Central memory CD8-positive, alpha-beta T cell (primary cell): ENCODE results near the gene USP36.
"Not testable (repeated sequence)": the region's sequence is repeated elsewhere in the genome, so short reads cannot be mapped to it uniquely, and the experiment has no call there.

ENCODE experiments used
- ATAC-seq: fragments of 150-1000 bp; cut with Tn5 transposase; replicated peaks from 2 replicates; pipeline ENCODE4 v1.10.0; 2022; ENCODE audit warnings: mild to moderate bottlenecking, moderate FRiP score, moderate number of reproducible peaks; ENCODE audit not compliant: poor library complexity, severe bottlenecking; ENCODE audit errors: extremely low read depth
- DNase-seq, 2 donors: peaks; one replicate each; pipeline ENCODE4 v3.0.0; 2021; ENCODE audit warnings: low spot score in 2 of 2
- H3K27ac Mint-ChIP-seq: one replicate; pipeline ENCODE4 v1.8.0; 2022; ENCODE audit warnings: low read depth, mild to moderate bottlenecking, moderate library complexity, mixed read lengths
- H3K27me3 Mint-ChIP-seq: one replicate; pipeline ENCODE4 v1.8.0; 2022; ENCODE audit warnings: mixed read lengths
- H3K36me3 Mint-ChIP-seq: one replicate; pipeline ENCODE4 v1.8.0; 2022; ENCODE audit warnings: mild to moderate bottlenecking, moderate library complexity, mixed read lengths; ENCODE audit not compliant: insufficient read depth
- H3K4me1 Mint-ChIP-seq: one replicate; pipeline ENCODE4 v1.8.0; 2022; ENCODE audit warnings: mixed read lengths
- H3K4me3 Mint-ChIP-seq: one replicate; pipeline ENCODE4 v1.8.0; 2022; ENCODE audit warnings: mild to moderate bottlenecking, moderate library complexity, mixed read lengths
- H3K9me3 Mint-ChIP-seq: one replicate; pipeline ENCODE4 v1.8.0; 2022; ENCODE audit warnings: mixed read lengths

The USP36 gene

DNA sequence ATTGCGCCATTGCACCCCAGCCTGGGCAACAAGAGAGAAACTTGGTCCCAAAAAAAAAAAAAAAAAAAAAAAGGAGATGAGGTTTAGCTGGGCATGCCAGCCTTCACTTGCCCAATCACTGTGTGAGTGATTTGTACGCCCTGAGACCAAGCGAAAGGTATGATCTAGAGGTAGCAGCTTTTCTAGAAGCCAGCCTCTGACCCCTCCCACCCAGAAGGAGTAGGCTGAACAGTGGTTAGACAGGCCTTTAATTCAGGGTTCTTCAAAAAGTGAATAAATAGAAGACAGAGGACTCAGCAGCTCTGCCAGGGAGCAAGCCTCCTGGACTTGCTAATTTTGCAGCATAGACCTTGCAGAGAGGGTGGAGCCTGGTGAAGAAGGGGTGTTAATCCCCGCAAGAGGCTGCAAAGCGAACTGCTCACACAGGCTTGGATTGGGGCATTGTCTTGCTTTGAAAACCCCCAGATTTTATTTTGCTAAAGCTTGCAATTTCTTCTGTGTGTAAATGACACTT, 51.4 kb downstream of the USP36 start:
- Mint-ChIP-seq H3K36me3 (peaks cover 31% of the 10 kb centered on the region), H3K27ac (peak overlapping the region; percentile 73), H3K27me3 (no peaks in the 10 kb centered on the region), H3K9me3 (no peaks in the 10 kb centered on the region), H3K4me3 (peak overlapping the region; percentile 46), H3K4me1 (peaks cover 58% of the 10 kb centered on the region)
- ATAC-seq: peak; percentile 54
- no peak for DNase-seq

DNA sequence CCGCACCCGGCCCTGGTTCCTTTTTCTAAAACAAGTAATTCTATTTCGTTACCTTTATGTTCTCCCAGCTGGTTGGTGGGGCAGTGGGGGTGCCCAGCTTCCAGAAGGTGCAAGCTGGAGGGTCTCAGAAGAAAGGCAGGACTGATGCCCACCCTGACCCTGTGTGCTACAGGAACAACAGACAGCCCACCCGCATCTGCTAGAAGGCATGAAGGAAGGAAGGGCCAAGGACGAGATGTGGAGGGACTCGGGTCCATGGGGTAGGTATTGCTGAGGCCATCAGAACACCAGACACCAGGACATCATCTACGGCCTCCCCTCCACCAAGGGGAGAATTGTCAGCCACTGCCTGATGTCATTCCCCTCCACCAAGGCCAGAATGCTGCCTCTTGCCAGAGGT, 52.2 kb downstream of the USP36 start:
- peak overlapping the region; percentile 71 for H3K27ac Mint-ChIP-seq
- no peaks in the 10 kb centered on the region for H3K27me3 Mint-ChIP-seq
- H3K4me3 Mint-ChIP-seq: no peak overlapping the region
- DNase-seq: no peak
- no peak for ATAC-seq
- H3K4me1 Mint-ChIP-seq: peaks cover 58% of the 10 kb centered on the region
- H3K9me3 Mint-ChIP-seq: no peaks in the 10 kb centered on the region
- peaks cover 23% of the 10 kb centered on the region for H3K36me3 Mint-ChIP-seq

- peak overlapping the region; percentile 34 for H3K4me3 Mint-ChIP-seq
- H3K27me3 Mint-ChIP-seq: no peaks in the 10 kb centered on the region
- H3K27ac Mint-ChIP-seq: peak overlapping the region; percentile 46
- peaks cover 56% of the 10 kb centered on the region for H3K4me1 Mint-ChIP-seq
- no peaks in the 10 kb centered on the region for H3K9me3 Mint-ChIP-seq
- H3K36me3 Mint-ChIP-seq: peaks cover 23% of the 10 kb centered on the region
- no peak for ATAC-seq
- no peak for DNase-seq
Observed at GRCh38 chr17:78787444-78787843, 53.2 kb downstream of the USP36 start.

DNA sequence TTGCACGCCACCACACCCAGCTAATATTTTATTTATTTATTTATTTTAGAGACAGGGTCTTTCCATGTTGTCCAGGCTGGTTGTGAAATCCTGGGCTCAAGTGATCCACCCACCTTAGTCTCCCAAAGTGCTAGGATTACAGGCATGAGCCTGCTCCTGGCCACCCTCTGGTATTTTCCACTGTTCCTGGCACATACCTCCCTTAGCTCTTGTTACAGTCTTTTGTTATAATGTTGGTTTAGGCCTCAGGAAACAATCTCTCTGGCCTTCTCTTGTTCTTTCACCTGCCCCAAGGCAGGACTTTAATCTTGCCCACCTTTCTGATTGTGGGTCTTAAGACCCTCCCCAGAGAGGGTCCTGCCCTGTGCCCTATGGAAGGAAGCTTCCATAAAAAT, 55.0 kb downstream of the USP36 start:
- Mint-ChIP-seq H3K9me3 (no peaks in the 10 kb centered on the region), H3K27me3 (no peaks in the 10 kb centered on the region), H3K36me3 (peaks cover 25% of the 10 kb centered on the region), H3K4me3 (peak overlapping the region; percentile 86), H3K27ac (peak overlapping the region; percentile 85), H3K4me1 (peaks cover 45% of the 10 kb centered on the region)
- ATAC-seq: no peak
- no peak for DNase-seq

DNA sequence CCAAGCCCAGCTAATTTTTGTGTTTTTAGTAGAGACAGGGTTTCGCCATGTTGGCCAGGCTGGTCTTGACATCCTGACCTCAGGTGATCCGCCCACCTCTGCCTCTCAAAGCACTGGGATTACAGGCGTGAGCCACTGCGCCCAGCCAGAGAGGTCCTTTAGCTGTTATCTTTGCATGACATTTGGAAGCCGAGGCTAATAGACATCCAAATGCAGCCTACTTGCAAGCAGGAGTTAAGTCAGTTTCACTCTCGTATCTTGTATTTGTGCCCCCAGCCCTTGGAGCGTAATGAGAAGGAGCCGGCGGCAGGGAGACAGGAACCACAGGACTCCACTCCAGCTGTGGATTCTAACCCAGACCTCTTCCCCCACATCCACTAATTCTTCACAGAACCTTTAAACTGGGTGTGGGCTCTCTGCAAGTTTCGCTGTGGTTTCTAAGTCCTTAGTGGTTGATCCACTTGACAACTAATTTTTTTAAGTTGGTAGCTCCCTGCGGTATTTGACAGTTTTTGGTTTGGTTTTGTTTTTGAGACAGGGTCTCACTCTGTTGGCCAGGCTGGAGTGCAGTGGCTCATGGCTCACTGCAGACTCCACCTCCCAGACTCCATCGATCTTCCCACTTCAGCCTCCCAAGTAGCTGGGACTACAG, 55.5 kb downstream of the USP36 start:
- peak overlapping the region; percentile 85 for H3K27ac Mint-ChIP-seq
- H3K9me3 Mint-ChIP-seq: no peaks in the 10 kb centered on the region
- H3K36me3 Mint-ChIP-seq: peaks cover 28% of the 10 kb centered on the region
- H3K4me1 Mint-ChIP-seq: peaks cover 49% of the 10 kb centered on the region
- H3K4me3 Mint-ChIP-seq: peak overlapping the region; percentile 86
- H3K27me3 Mint-ChIP-seq: no peaks in the 10 kb centered on the region
- ATAC-seq (no peak), DNase-seq (no peak)

DNA sequence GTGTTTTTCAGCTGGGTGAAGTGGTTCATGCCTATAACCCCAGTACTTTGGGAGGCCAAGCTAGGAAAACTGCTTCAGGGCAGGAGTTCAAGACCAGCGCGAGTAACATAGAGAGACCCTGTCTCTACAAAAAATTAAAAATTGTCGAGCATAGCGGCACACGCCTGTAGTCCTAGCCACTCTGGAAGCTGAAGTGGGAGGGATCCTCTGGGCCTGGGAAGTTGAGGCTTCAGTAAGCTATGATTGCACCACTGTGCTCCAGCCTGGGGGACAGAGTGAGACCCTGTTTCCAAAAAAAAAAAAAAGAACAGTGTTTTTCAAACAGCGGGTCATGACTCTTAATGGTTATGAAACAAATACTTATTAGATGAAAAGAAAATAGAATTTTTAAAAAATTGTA, 56.3 kb downstream of the USP36 start:
- no peak for DNase-seq
- no peak for ATAC-seq
- Mint-ChIP-seq H3K36me3 (peaks cover 29% of the 10 kb centered on the region), H3K4me1 (peaks cover 50% of the 10 kb centered on the region), H3K27ac (peak overlapping the region; percentile 83), H3K9me3 (no peaks in the 10 kb centered on the region), H3K4me3 (peak overlapping the region; percentile 86), H3K27me3 (no peaks in the 10 kb centered on the region)

GRCh38 chr17:78783711-78784324, 56.8 kb downstream of the USP36 start:
- H3K36me3 Mint-ChIP-seq: peaks cover 29% of the 10 kb centered on the region
- H3K4me3 Mint-ChIP-seq: peak overlapping the region; percentile 86
- H3K27ac Mint-ChIP-seq: peak overlapping the region; percentile 83
- no peaks in the 10 kb centered on the region for H3K9me3 Mint-ChIP-seq
- H3K27me3 Mint-ChIP-seq: no peaks in the 10 kb centered on the region
- H3K4me1 Mint-ChIP-seq: peaks cover 49% of the 10 kb centered on the region
- no peak for ATAC-seq
- no peak for DNase-seq

- H3K36me3 Mint-ChIP-seq: peaks cover 33% of the 10 kb centered on the region
Observed at GRCh38 chr17:78781893-78782304, 58.7 kb downstream of the USP36 start, which contains the start of gene CYTH1. CYTH1 (minus strand) TSS chr17:78782273; CDS start chr17:78782223, 50 bp downstream.

DNA sequence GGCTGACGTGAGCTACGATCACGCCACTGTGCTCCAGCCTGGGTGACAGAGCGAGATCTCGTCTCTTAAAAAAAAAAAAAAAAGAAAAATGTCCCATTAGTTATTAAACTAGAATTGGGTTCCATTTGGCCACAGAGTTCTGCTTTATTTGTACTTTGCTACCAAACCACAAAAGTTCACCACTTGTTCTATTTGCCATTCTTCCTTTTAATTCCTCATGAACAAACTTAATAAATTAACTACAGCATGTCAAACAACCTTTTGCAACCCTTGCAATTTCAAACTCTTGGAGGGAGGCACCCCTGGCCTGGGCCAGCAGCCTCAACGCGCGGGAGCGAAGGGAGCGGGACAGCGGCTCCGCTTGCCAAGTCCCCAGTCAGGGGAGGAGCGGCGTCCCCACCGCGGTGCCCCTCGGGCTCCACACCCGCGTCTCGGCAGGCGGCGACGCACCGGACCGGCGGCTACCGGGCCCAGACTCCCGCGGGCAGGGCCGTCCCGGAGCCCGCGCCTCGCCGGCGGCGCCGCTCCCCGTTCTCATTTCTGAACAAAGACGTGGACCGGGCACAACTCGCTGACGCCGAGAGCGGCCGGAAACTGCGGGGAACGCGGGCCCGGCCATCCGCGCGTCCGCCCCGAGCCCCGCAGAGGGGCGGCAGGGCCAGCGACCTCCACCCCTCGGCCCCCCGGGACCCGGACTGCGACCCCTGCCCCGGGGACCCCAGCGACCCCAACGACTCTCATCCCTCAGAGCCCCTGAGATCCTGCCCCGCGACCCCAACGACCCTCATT, 59.3 kb downstream of the USP36 start:
- peak; percentile 21 for ATAC-seq
- no peaks in the 10 kb centered on the region for H3K27me3 Mint-ChIP-seq
- H3K4me3 Mint-ChIP-seq: peak overlapping the region; percentile 86
- no peaks in the 10 kb centered on the region for H3K9me3 Mint-ChIP-seq
- H3K36me3 Mint-ChIP-seq: peaks cover 33% of the 10 kb centered on the region
- DNase-seq: peak in 1 of 2 donors; percentile 29
- H3K4me1 Mint-ChIP-seq: peaks cover 47% of the 10 kb centered on the region
- peak overlapping the region; percentile 94 for H3K27ac Mint-ChIP-seq

More at GRCh38 chr17:78781893-78782304, 58.7 kb downstream of the USP36 start, which contains the start of gene CYTH1:
- ATAC-seq: no peak
- Mint-ChIP-seq H3K4me1 (peaks cover 47% of the 10 kb centered on the region), H3K4me3 (peak within 1 kb of the TSS; percentile 86), H3K9me3 (no peaks in the 10 kb centered on the region), H3K27ac (peak within 1 kb of the TSS; percentile 94), H3K27me3 (no peaks in the 10 kb centered on the region)
- no peak for DNase-seq

- ATAC-seq (peak; percentile 17), DNase-seq (no peak)
- Mint-ChIP-seq H3K36me3 (peaks cover 39% of the 10 kb centered on the region), H3K4me1 (peaks cover 46% of the 10 kb centered on the region), H3K9me3 (no peaks in the 10 kb centered on the region), H3K27ac (peak overlapping the region; percentile 94), H3K4me3 (peak overlapping the region; percentile 86), H3K27me3 (no peaks in the 10 kb centered on the region)
Observed at GRCh38 chr17:78780335-78780734, 60.3 kb downstream of the USP36 start.

GRCh38 chr17:78779850-78780249, 60.8 kb downstream of the USP36 start:
- peak; percentile 59 for ATAC-seq
- Mint-ChIP-seq H3K27me3 (no peaks in the 10 kb centered on the region), H3K9me3 (no peaks in the 10 kb centered on the region), H3K36me3 (peaks cover 36% of the 10 kb centered on the region), H3K4me1 (peaks cover 48% of the 10 kb centered on the region), H3K4me3 (peak overlapping the region; percentile 86), H3K27ac (peak overlapping the region; percentile 94)
- peak in 1 of 2 donors; percentile 68 for DNase-seq

GRCh38 chr17:78779286-78779651, 61.3 kb downstream of the USP36 start:
- peak overlapping the region; percentile 86 for H3K4me3 Mint-ChIP-seq
- not testable (repeated sequence) for H3K27me3 Mint-ChIP-seq, ATAC-seq, DNase-seq, H3K9me3 Mint-ChIP-seq
- H3K27ac Mint-ChIP-seq: peak overlapping the region; percentile 94
- H3K4me1 Mint-ChIP-seq: peaks cover 54% of the 10 kb centered on the region
- H3K36me3 Mint-ChIP-seq: peaks cover 41% of the 10 kb centered on the region
